NCI-H1092 treated with DMSO at 0.1 percent for 48 hours (cell line): ENCODE data around the gene KLHL2.
A peak's percentile ranks its signal among the peaks of the same experiment; 100 is the strongest.

Experiments
- DNase-seq: peaks from one replicate; lab custom pipeline; 2025; lab: John Stamatoyannopoulos, UW

The KLHL2 gene

GRCh38 chr4:165289423-165289785 lies 82.0 kb downstream of the KLHL2 start:
- no peak for DNase-seq

DNA sequence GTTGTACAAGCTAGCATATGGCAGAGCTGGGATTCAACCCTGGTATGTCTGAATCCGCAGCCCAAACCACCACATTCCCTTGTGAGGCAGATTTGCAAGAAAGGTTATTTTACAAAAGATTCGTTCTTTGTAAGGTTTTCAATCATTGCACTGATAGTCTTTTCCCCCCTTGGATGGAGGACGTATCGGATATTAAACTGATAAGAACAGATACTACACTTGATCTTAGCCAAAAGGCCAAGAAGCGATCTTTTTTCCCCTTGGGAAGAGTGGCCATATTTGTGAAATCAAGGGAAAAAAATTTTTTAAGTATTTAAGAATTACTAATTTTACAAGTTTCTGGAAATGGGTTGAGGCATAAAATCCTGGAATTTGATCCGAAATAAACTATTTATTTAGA lies 85.7 kb downstream of the KLHL2 start:
- peak; percentile 3 for DNase-seq

DNA sequence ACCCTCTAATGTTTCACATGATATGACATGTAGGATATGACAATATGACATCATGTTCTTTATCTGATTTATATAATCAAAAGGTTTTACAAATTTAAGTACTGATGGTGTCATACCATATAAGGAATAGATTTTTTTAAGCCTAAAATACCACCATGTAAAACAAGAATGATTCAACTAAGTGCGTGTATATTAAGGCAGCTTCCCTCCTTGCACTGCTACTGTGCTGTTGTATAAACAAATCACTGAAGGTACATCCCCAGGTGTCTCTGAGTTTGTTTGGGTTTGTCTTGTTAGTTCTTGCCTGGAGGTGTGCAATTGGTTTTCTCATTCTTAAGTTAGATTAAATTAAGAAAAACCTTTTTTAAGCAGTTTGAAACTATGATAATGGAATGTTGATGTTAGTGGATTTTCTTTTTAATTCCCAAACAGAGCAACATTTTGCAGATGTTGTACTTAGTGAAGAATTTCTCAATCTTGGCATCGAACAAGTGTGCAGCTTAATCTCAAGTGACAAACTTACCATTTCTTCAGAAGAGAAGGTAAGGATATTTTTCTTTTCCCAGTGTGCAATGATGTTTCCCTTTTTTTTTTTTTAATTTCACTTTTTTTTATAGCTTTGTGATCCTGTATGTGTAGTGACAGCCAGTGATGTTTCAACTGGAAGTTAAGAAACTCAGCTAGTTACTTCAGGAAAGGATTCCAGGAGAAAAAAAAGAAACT lies 86.7 kb downstream of the KLHL2 start:
- DNase-seq = no peak

DNA sequence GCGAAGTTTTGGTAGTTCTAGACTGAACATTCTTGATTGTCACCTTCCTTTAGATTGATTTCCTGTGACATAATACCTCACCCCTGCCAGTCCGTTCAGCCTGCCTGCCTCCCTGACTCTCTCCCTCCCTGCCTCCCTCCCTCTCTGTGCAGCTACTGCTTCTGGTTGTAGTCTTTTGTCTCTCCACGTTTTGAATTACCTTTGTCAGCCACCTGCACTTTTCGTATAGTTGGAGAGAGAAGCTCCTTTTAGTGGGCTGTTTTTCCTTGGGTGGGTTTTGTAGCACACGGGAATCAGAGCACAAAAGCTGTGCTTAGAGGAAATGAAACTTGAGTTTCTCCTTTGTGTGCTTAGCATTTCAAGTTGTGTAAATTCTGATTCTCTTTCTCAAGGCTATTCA lies 87.5 kb downstream of the KLHL2 start:
- DNase-seq = no peak

GRCh38 chr4:165297626-165298025 lies 90.3 kb downstream of the KLHL2 start:
- DNase-seq = no peak

- no peak for DNase-seq
Measured at GRCh38 chr4:165299399-165300060, 92.2 kb downstream of the KLHL2 start.

DNA sequence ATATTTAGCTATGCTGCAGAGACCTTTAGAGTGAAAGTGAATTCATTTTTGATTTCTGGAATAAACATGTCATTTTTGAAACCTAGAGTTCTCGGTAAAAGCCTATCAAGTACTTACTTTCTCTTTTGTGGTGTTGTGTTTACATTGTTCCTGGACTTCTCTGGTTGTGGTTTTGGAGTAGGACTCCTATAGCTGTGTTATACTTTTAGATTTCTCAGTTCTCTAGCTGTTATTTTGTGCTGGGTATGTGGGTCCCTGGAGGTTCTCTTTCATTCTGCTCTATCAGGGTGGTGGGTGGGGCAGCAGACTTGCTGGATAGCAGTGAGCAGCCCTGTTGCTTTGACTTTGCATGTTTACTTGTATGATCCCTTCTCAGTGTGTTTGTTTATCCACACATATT lies 94.5 kb downstream of the KLHL2 start:
- no peak for DNase-seq

DNA sequence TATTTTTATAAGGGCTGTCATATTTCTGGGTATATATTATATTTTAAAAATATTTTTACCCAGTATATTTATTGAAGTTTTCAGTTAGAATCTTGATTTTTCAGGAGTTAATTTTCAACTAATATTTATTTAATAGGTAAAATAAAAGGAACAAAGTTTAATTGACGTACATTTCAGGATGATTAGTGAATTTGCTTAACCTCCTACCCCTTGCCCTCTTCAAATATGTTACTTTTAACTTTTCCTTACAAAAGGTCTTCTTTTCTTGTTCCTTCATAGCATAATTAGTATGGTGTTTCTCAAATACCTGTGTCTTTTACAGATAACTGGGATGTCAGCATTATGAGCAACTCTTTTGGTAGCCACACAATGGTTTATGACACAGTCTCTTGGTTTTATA lies 95.3 kb downstream of the KLHL2 start:
- DNase-seq = no peak

DNA sequence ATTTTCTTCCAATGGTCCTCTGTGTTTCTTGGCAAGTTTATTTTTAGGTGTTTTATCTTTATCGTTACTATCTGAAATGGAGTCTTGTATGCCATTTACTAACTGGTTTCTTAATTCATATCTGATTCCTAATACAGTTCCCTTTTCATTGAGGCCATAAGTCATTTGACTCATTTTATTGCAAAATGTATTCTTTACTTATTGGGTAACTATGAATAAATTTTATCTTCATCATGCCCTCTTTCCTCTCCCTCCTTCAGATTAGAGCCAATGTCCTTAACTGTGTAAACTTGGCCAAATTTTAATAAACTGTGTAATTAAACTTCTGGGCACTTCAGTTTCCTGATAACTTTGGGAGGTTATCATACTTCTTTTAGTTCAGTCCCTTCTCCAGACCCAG lies 100.8 kb downstream of the KLHL2 start:
- no peak for DNase-seq

GRCh38 chr4:165308606-165309005 lies 101.2 kb downstream of the KLHL2 start:
- DNase-seq = no peak

- DNase-seq = no peak
Measured at GRCh38 chr4:165309456-165309855, 102.1 kb downstream of the KLHL2 start.

GRCh38 chr4:165312506-165312905 lies 105.1 kb downstream of the KLHL2 start:
- DNase-seq = no peak

DNA sequence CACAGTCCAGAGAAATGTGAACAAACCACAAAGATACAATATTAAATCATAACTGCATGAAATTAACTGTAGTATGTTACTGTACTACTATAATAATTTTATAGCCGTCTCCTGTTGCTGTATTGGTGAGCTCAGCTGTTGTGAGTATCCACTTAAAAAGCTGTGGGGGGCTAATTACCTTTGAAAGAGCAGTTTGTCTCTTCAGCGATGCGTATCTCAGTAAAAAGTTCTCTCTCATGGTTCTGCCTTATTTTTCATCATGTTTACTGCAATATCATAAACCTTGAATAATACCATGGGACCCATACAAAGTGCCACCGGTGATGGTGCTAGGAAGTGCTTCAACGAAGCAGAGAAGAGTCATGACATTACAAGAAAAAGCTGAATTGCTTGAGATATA lies 111.7 kb downstream of the KLHL2 start:
- no peak for DNase-seq

- no peak for DNase-seq
Measured at GRCh38 chr4:165319509-165319908, 112.1 kb downstream of the KLHL2 start.

DNA sequence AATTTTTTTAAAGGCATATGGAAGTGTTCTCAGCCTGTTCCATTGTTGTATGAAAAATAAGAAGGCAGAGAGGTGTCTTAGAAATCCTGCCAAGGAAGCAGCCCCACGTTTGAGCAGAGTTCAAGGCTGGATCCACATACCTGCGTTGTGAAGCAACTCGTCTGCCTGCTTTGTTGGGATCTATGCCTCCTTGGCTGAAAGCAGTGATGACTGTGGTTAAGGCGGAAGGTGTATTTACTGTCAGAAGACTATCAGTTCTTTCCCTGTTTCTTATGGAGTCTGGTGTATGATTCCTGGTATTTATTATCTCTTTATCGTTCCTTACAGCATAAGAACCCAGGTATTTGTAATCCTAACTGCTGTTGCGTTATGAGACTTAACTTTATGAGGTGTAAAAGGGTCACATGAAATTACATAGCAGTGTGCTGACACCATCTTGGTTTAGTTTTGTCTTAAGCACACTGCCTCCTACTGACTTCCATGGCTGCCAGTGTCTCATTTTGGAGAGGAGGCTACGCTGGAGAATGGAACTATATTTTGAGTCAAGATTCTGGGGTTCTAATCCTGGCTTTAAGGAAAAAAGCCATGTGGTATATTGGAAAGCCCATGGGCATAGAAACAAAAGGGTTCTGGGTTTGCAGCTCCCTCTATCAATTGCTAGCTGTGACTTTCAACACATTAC lies 117.0 kb downstream of the KLHL2 start:
- DNase-seq = no peak

- DNase-seq = no peak
Measured at GRCh38 chr4:165324918-165325304, 117.5 kb downstream of the KLHL2 start.

GRCh38 chr4:165325732-165326512 lies 118.6 kb downstream of the KLHL2 start:
- DNase-seq = no peak

DNA sequence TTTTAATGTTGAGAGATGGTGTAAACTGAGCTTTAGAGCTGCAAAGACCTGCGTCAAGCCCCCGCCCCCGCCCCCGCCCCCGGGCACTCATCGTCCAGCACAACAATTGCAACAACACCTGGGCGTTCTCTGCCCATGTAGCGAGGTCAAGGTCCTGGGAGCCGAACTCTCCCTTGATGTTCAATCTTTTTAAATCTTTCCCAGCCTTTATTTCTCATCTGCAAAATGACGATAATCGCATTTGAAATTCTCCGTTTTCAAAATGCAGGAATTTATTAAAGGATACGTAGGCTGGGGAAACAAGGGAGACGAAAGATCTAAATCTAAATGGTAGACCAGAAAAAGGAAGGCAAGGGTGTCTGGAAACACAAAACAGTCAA lies 119.5 kb downstream of the KLHL2 start:
- DNase-seq = peak; percentile 64

DNA sequence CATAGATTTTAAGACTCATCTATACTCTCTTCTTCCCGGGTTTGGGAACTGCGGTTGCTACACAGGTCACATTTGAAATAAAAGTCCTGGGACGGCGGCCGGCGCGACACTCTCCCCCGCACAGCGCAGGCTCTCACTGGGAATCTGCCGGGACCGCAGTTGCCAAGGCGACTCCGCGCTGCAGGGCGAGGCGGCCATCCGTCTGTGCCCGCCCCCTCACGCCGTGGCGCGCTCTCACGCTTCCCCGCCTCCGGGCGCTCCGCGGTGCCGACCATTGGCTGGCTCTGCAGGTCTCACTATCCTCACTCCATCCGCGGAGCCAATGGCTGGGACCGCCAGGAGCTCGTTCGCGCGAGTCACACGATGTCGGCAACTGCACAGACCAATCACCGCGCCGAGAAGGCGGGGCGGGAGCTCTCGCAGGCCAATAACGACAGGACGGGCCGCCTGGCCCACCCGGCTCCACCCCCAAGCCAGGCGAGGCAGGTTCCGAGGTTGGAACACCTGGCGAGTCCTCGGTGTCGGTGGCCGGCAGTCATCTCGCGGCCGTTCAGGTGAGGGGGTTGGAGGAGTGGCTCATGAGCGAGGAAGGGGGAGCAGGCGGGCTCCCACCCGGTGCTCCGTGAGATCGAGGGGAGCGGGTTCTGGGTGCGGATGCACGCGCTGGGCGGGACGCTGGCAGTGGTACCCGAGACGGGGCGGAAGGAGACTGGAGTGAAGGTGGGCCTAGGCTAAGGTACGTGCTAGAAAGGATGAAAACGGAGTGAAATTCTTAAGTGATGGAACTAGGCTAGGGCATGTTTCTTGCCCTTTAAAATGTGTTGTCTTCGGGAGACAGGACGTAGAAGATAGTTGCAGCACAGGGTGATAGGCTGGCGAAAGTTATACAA lies 120.1 kb downstream of the KLHL2 start, which contains the start of gene MSMO1:
TSS of gene MSMO1 (plus strand) at position 459 of the 890 bp plus-strand sequence. CDS start 5,702 bp downstream, outside the sequence.
- peak; percentile 99 for DNase-seq

DNA sequence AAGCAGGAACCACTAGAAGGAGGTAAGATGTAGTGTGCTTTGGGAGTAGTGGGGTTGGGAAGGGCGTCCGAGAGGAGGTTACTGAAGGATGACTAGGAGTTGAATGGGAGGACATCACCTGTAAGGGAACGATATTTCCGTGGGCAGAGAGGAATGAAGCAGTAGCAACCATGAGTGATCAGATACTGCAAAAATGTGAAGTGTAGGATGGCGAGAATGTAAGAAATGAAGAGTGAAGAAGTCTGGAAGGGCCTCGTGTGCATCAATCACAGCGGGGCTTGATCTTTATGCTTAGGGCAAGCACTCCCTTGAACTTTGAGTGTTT lies 120.7 kb downstream of the KLHL2 start:
- no peak for DNase-seq

DNA sequence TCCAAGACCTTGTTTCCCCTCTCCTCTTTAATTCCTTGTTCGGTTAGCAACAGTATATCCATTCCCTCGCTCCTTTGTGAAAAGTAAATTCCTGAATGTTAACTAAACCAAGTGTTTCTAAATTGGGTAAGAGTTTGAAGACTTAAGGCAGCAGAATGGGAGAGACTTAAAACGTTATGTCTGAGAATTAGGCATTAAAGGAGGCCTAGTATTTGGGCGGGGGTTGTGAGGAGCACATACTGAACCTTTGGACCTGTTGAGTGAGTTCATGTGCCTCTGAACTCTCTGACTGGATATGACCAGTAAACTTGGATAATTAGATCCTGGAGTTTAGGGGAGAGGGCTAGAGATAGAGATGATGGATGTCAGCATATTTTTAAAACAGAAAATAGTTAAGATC lies 121.3 kb downstream of the KLHL2 start:
- no peak for DNase-seq

GRCh38 chr4:165330071-165330470 lies 122.7 kb downstream of the KLHL2 start:
- DNase-seq = no peak
